Left ventricle myocardium superior (tissue), 1 donor: Measurements from ENCODE around the gene OR2D2. TPM values are rescaled to one million over a fixed set of nuclear protein-coding genes. Genes with fewer than 3 reads are reported as not detected.
"Not testable (repeated sequence)": the region's sequence is repeated elsewhere in the genome, so short reads cannot be mapped to it uniquely, and the experiment has no call there.

Experiments used
- ATAC-seq: fragments of 200-7000 bp; cut with Tn5 transposase; one replicate; pipeline ENCODE4 v1.9.1; 2020; ENCODE audit warnings: mild to moderate bottlenecking, moderate library complexity
- DNase-seq: peaks from one replicate; pipeline ENCODE4 v3.0.0-alpha.2; 2020
- intact Hi-C: fragments of 100-400 bp; cut with micrococcal nuclease; formaldehyde crosslinking; loops from one replicate; pipeline ENCODE4 v1.11.0; 2022
- long read RNA-seq: library from polyadenylated mRNA; unstranded; transcript quantifications from one replicate; pipeline ENCODE4 v2.0.0, GENCODE V29; 2021
- total RNA-seq: library from RNA; stranded (reverse); fragmentation: NEBNext Ultra II Directional; extraction: Animal tissue kit (Norgen Biotek cat#: 25700); gene quantifications from one replicate; pipeline ENCODE4 v1.2.1, GENCODE V29; 2021
- donor health status: DM: no; HTN: yes; CAD: no; lungs with severe emphysema.

The OR2D2 gene
- not detected for total RNA-seq
- long read RNA-seq = 0 reads

GRCh38 chr11:6892400-6892799 lies at the start of gene OR2D2:
TSS of gene OR2D2 (minus strand) at chr11:6892500. CDS start at chr11:6892500, 0 bp downstream.
- no peak for DNase-seq
- ATAC-seq = no peak
- intact Hi-C loops = no loop called here

- DNase-seq (no peak), ATAC-seq (no peak)
- intact Hi-C loops = no loop called here
These were observed 49.7 kb upstream of the OR2D2 start for GRCh38 chr11:6941970-6942369.

GRCh38 chr11:6932145-6932544 lies 39.8 kb upstream of the OR2D2 start:
- intact Hi-C loops = no loop called here
- ATAC-seq (no peak), DNase-seq (no peak)

DNA sequence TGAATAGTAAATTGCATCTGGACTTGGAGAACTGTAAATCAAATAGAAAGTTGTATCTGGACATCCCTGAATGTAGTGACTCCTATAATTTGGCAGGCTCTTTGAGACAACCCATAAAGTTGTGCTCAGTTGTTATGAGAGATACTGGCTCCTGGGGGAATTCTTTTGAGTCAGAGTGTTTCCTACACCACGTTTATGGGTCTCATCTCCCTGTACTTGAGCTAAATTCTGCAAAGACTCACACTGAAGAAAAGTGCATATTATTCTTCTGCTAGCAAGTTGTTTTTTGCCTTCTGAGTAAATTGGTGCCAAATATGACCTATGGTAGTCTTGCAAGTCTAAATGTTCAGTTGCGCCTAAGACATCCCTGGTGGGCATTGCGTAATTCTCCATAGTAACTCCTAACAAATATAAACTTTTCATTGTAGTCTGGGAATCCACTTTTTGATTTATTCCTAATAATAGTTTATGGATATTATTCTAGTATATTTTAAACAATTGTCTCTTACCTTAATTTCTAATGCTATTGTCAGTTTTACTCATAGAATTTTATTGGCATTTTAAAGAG lies 38.9 kb upstream of the OR2D2 start:
- intact Hi-C loops = no loop called here
- DNase-seq = no peak
- no peak for ATAC-seq

- intact Hi-C loops = no loop called here
- no peak for ATAC-seq
- no peak for DNase-seq
These were observed 36.6 kb upstream of the OR2D2 start for GRCh38 chr11:6928916-6929315.

GRCh38 chr11:6927030-6927617 lies 34.8 kb upstream of the OR2D2 start:
- no peak for ATAC-seq
- intact Hi-C loops = no loop called here
- DNase-seq = no peak

GRCh38 chr11:6926208-6927029 lies 34.1 kb upstream of the OR2D2 start, which contains the start of gene ZNF215:
TSS of gene ZNF215 (plus strand) at chr11:6926426. CDS start at chr11:6932273, 5,847 bp downstream.
- intact Hi-C loops = no loop called here

DNA sequence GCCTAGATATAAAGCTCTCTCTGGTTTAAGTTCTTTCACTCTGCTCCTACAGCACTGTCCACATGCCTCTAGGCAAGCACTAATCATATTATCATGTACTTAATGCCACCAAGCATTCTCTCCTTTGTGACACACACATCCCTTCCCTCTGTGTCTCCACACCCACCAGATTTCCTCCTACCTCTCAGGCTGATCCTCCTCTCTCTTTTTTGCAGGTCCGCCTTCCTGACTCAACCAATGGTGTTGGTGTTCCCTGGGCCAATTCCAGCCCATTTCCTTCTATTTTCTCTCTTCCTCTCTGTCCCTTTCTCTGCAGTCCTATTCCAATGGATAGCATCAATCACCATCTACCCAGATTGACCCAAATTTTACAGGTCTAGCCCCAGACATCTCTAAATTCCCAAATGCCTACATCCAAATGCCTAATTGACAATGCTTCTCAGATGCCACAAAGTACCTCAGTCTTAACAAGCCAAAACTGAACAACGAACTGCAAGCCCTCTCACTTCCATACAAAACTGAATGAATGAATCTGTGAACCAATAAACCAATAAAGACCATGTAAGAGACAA lies 33.4 kb upstream of the OR2D2 start:
- DNase-seq (no peak), ATAC-seq (peak; percentile 32)
- intact Hi-C loops = no loop called here

More at GRCh38 chr11:6926208-6927029, 34.1 kb upstream of the OR2D2 start, which contains the start of gene ZNF215:
- DNase-seq (peak; percentile 80), ATAC-seq (peak; percentile 95)

- DNase-seq (no peak), ATAC-seq (no peak)
- intact Hi-C loops = no loop called here
These were observed 32.8 kb upstream of the OR2D2 start for GRCh38 chr11:6925007-6925577.

DNA sequence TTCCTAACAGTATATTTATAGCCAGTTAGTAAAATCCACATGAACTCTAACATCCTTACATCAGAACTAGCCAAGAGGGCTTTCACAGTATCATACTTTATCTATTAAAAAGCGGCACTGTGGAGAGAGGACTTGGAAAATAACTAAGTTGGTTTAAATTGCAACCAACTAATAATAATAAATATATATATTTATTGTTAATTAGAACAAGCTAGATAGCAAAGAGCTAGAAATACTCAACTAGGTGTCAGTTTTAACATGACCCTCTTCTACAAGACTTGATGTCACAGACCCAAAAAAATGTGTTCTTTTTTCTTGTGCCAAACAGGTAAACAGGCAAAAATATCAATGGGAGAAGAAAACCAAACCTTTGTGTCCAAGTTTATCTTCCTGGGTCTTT lies 28.4 kb upstream of the OR2D2 start, which contains the start of gene OR2D3:
TSS of gene OR2D3 (plus strand) at position 301 of the 400 bp plus-strand sequence. CDS start at position 301, 0 bp downstream.
- ATAC-seq (no peak), DNase-seq (no peak)
- intact Hi-C loops = no loop called here

DNA sequence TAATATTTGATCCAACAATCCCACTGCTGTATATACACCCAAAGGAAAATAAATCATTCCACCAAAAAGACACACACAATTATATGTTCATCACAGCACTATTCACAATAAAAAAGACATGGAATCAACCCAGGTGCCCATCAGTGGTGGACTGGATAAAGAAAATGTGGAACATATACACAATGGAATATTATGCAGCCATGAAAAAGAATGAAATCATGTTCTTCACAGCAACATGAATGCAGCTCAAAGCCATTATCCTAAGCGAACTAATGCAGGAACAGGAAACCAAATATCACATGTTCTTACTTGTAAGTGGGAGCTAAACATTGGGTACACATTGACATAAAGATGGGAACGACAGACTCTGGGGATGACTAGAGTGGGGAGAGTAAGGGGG lies 27.4 kb upstream of the OR2D2 start:
- ATAC-seq (no peak), DNase-seq (no peak)
- intact Hi-C loops = no loop called here

DNA sequence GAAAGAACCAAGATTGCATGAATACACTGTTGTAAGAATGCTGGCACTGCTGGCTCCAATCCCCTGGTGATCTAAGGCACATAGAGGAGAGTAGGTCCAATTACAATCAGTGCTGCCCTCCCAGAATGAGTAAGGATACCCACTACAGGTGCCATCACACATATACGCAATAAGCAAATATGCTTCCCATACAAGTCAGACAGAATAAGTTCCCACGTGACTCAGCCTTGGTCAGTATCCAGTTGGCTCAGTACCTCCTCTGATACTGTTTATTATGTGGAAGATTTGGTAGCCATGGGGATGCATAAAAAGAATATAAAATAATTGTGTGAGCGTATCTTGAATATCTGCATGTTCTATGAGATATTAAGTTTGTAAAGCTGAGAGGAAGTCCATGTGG lies 19.6 kb upstream of the OR2D2 start:
- ATAC-seq (no peak), DNase-seq (no peak)
- intact Hi-C loops = no loop called here

DNA sequence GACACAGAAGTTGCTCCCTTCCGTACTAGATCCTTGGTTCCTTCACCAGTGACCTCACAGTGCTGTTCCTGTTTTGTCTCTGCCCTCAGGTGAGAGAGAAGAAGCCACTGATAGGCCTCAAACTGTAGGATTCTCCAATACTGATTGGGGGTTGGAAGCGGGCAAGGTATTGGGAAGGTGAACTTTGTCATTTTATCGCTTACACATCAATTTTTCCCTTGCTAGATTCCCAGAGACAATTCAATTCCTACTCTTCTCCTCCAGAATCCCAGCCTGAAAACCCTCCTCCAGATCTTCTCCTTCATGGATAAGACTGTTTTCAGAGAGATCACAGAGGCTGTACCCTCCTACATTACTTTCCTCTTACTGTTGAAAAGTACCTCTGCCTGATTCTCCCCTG lies 19.1 kb upstream of the OR2D2 start:
- ATAC-seq (no peak), DNase-seq (no peak)
- intact Hi-C loops = no loop called here

GRCh38 chr11:6904804-6905203 lies 12.5 kb upstream of the OR2D2 start:
- DNase-seq, ATAC-seq, intact Hi-C loops: not testable (repeated sequence)

GRCh38 chr11:6900327-6900999 lies 8.2 kb upstream of the OR2D2 start:
- intact Hi-C loops = no loop called here
- no peak for ATAC-seq
- no peak for DNase-seq

DNA sequence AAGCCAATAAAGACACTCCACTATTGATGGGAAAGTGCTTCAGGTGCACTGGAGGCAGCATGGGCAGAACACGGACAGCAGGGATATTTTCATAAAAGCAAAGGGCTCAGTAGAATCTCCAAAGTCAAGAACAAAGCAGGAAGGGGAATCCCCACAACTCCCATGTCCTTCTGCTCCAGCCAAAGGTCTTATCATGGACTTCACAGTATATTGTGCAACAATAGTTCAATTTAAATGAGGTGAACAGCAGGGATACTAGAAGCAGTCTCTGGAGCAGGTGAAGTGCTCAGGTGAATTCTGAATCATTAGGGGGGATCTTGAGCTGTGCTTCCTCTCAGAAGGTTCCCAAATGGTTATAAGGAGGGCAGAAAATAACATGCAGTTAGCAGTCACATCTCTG lies 6.6 kb upstream of the OR2D2 start:
- DNase-seq (no peak), ATAC-seq (no peak)
- intact Hi-C loops = no loop called here

- intact Hi-C loops = no loop called here
- ATAC-seq (no peak), DNase-seq (no peak)
These were observed 2.7 kb upstream of the OR2D2 start for GRCh38 chr11:6895010-6895409.

DNA sequence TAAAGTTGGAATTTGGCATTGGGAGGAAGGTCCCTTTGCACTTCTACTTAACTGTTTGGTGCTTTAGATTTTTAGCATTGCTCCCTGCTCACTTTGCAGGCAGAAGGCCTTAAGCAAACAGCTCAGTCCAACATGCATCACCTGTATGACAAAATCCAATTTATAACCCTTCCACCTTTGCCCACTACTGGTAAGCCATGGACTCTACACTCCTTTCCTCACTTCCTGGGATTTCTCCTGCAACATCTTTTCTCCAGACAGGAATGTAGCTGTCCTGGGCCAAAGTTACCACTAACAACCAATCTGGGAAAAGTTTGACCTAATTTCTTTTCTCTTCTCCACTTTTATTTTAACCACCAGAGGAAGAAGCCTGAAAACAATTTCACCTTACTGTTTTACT lies 1.8 kb upstream of the OR2D2 start:
- intact Hi-C loops = no loop called here
- DNase-seq = no peak
- no peak for ATAC-seq

- intact Hi-C loops = no loop called here
- ATAC-seq = no peak
- no peak for DNase-seq
These were observed 2.5 kb downstream of the OR2D2 start for GRCh38 chr11:6889835-6890234.
